HTR-8/SVneo (cell line): Measurements from ENCODE around the gene CLN6.
"Not testable (repeated sequence)": the region's sequence is repeated elsewhere in the genome, so short reads cannot be mapped to it uniquely, and the experiment has no call there.

Experiments used
- DNase-seq: peaks from one replicate; pipeline ENCODE4 v3.0.0; 2011; ENCODE audit warnings: low spot score, mixed read lengths; ENCODE audit not compliant: insufficient read length
- FAIRE-seq: peaks from 2 replicates; lab custom pipeline; 2011; peaks lifted over from hg19 to GRCh38; lab: Jason Lieb, UNC

CLN6 gene

GRCh38 chr15:68258692-68259091 lies 29.2 kb upstream of the CLN6 start:
- FAIRE-seq (no peak), DNase-seq (no peak)

GRCh38 chr15:68256675-68257450 lies 27.3 kb upstream of the CLN6 start:
- DNase-seq (peak; percentile 61), FAIRE-seq (peak; percentile 95)

DNA sequence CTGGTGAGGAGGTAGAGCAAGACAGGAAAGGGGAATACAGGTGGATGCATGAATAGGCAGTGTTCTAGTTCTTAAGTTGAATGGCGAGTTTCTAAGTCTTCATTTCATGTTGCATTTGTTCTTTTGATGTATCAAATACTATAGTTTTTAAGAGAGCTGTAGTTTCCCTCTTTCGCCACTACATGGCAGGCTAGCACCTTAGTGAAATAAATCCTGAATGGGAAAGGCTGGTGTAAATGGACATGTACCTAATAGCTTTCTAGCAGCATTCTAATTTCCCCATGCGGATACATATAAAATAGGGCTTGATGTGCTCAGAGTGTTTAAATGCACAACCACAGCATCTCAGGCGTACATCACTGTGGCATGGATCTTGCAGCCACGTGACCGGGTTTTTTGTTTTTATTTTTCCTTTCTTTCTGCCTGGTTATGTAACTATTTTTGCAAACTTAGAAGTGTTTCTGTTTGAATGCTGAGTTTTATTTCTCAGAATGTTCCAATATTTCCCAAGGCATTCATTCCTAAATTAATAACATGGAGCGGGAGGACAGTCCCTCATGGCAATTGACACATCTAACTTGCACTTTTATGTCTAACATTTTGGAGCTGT lies 23.5 kb upstream of the CLN6 start:
- DNase-seq (peak; percentile 77), FAIRE-seq (peak; percentile 48)

- no peak for FAIRE-seq
Observed at GRCh38 chr15:68249058-68249713, 19.7 kb upstream of the CLN6 start.

GRCh38 chr15:68244235-68244634 lies 14.7 kb upstream of the CLN6 start:
- FAIRE-seq = no peak

More at GRCh38 chr15:68249058-68249713, 19.7 kb upstream of the CLN6 start:
- no peak for DNase-seq

GRCh38 chr15:68241088-68241935 lies 11.8 kb upstream of the CLN6 start:
- no peak for DNase-seq
- FAIRE-seq = no peak

More at GRCh38 chr15:68244235-68244634, 14.7 kb upstream of the CLN6 start:
- no peak for DNase-seq

- FAIRE-seq = no peak
- DNase-seq = no peak
Observed at GRCh38 chr15:68239025-68239424, 9.5 kb upstream of the CLN6 start.

DNA sequence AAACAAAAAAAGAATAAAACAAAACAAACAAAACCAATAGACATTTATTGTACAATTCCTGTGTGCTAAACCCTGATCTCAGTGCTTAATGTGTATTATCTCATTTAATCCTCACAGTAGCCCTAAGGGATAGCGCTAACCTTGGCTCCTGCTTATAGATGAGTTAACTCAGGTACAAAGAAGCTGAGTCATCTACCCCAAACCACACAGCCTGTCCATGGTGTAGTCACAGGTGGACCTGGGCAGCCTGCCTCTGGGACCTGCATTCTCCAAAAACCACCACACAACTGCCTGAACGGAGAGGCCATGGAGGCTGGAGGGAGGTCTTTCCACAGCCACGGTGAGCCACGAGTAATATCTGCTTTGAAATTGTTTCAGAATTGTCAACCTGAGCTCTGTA lies 5.5 kb upstream of the CLN6 start:
- FAIRE-seq = no peak
- DNase-seq = no peak

DNA sequence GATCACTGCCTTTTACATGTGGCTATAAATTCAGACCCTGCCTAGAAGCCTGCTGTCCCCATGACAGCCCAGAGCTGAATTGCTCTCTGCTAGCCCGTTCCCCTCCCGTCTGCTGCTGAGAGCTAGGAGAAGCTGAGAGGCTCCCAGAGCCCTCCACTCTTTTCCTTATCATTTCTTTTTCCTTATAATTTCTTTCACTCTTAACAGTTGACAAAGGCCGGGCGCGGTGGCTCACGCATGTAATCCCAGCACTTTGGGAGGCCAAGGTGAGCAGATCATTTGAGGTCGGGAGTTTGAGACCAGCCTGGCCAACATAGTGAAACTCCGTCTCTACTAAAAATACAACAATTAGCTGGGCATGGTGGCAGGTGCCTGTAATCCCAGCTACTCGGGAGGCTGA lies 5.0 kb upstream of the CLN6 start:
- not testable (repeated sequence) for DNase-seq, FAIRE-seq

GRCh38 chr15:68234060-68234459 lies 4.5 kb upstream of the CLN6 start:
- FAIRE-seq = no peak

GRCh38 chr15:68232937-68233336 lies 3.4 kb upstream of the CLN6 start:
- FAIRE-seq = no peak
- no peak for DNase-seq

More at GRCh38 chr15:68234060-68234459, 4.5 kb upstream of the CLN6 start:
- no peak for DNase-seq

GRCh38 chr15:68232449-68232848 lies 2.9 kb upstream of the CLN6 start:
- DNase-seq (no peak), FAIRE-seq (no peak)

DNA sequence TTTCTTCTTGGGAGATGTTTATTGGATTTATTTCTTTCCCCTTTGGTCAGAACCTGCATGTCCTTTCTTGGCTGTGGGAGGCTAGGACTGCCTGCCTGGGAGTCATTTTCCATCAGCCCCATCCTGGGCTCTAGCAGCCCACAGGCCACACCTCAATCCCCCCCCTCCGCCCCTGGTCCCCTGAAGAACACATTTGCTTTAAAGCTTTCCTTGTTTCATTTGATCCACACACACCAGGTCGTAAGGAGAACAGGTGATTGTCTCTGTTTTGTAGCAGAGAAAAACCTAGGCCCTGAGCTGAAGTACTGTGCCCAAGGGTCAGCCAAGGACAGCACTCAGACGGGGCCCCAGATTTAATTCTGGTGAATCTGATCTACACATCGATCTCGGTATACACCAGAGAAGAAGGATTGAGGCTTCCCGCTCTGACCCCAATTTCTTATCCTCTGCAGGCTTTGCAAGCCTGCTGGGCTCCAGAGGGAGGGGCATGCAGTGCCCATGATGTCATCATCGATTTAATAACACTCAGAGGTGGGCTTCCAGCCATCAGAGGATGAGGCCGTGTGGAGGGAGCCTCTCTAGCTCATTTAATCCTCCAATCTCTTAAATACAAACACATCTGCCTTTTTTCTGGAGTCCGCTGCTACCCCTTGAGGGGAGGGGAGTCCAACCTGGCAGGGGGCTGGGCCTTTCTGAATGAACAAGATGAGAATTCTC lies 1.7 kb upstream of the CLN6 start:
- FAIRE-seq (no peak), DNase-seq (no peak)

DNA sequence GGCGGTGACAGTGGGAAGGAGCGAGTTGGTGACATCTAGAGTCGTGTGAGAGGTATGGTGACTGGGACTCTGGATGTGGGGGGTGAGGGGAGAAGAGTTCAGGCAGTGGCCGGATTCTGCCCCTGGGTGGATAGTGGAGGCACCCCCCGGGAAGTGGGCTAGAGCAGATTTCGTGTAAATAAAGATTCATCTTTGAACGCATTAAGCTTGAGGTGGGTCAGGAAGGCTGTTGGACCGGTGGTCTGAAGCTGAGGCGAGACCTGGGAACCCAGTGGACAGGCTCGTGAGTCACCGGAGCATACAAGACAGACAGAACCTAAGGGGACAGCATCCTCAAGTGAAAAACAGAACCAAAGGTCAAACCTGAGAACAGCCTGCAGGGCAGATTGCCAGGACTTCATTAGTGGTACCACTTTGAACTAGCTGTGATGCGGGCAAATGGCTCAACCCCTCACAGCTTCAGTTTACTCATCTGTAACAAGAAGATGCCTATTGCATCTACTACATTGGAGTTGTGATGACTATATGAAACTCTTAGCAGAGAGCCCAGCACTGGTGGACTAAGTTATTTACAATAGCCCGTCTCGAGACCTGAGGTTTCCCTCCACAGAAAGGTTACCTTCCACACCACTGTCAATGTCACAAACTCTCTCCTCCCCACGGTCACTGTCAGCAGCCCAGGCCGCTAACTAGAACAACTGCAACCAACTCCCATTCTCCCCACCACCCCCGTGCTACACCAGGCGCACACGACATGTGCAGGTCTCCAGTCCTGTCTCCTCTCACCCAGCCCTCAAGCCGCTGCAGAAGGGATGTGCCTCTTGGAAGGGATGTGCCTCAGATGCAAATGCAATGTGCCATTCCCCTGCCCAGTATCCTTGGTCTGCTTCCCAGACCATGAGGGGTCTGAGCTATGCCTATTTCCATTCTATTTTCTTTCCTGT lies 901 bp upstream of the CLN6 start:
- no peak for FAIRE-seq
- no peak for DNase-seq

DNA sequence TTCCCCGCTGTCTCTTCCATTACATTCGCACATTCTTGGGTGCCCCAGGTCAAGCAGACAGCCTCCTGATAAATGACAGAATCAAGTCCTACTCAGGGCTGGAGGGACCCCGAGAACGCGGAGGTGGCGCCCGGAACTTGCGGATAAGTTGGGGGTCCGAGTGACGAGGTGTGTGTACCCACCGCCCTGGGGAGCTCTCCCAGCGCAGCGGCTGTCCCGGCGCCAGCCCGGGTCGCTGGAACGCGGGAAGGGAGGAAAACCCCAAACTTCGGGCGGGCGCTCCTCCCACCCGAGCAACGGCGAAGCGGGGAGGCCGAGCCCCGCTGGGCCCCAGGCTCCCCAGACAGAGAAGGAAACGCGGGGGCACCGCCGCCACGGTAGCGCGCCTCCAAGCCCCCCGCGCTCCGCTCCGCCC lies 550 bp downstream of the CLN6 start:
- DNase-seq (no peak), FAIRE-seq (no peak)

DNA sequence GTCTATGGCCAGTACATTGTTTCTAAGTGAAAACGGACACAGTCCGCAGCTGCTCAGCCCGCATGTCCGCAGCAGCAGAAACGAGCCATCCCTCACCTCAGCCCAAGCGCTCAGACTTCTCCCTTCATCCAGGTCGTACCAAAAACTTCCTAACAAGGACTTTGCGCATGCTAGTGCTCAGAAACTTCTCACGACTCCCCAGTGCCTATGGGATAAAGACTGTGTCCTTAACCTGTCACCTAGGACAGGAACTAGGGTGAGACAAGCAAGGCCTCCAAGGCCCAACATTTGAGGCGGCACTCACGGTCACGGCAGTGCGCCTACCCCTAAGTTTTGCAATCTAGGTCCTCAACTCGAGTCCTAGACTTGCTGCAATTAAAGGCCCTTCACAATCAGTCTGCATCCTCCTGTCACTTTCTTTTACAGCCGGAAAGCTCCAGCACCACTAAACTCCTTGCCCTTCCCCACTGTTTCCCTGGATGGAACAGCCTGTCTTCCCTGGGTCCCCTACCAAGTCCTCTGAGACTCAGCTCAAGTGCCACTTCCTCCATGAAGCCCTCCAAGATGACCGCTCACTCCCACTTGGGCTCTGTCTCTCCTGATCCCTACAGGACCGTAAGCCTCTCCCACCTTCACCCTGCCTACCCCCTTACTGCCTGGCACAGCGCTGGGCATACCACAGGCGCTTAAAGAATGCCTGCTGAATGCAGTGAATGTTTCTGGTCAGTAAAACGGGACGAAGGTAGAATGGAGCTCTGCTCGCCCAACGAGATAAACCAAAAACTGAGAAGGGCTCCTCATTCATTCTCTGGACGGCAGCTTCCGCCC lies 1.2 kb downstream of the CLN6 start:
- FAIRE-seq = no peak
- no peak for DNase-seq

DNA sequence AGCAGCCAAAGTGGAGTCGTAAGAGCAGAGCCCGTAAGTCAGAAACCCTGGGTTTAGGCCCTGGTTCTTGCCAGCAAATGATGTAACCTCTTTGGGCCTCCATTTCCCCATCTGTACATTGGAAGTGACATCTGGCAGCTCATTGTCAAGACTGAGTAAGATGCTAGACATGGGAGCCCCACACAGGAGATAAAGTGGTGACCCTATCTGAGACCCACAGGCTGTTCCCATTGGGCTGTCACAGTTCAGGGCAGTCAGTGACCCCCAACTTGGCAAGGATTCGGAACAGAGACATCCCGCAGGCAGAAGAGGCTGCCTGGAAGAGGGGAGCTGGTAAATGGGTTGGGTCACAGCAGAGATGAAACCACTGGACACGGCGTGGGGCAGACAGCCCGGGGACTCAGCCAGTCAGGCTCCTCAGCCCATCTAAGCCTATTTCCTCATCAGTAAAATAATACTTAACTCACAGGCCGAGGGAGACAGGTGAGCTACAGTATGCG lies 1.8 kb downstream of the CLN6 start:
- FAIRE-seq = no peak

DNA sequence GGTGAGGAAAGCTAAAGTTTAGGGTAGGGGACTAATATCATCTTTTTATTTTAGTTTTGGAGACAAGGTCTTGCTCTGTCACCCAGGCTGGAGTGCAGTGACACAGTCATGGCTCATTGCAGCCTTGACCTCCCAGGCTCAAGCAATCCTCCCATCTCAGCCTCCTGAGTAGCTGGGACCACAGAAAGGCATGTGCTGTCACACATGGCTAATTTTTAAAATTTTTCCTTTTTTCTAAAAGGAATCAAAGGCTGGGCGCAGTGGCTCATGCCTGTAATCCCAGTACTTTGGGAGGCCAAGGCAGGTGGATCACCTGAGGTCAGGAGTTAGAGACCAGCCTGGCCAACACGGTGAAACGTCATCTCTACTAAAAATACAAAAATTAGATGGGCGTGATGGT lies 4.1 kb downstream of the CLN6 start:
- DNase-seq, FAIRE-seq: not testable (repeated sequence)

More for the DNA sequence above, 1.8 kb downstream of the CLN6 start:
- DNase-seq = no peak
